OCI-LY7 (cell line): ENCODE results near the gene ITPA. TPM values are rescaled to one million over a fixed set of nuclear protein-coding genes. Genes with fewer than 3 reads are reported as not detected.

Source experiments
- BruUV-seq: library from RNA; stranded (reverse); fragments of 400-500 nt; replicated peaks from 2 replicates; lab custom pipeline; 2021; lab: Mats Ljungman, UMichigan
- CTCF ChIA-PET: fragments of 300-600 bp; sonication (Branson Sonifier 250); formaldehyde crosslinking; loops from one replicate; lab custom pipeline; 2022; ENCODE audit warnings: antibody characterized with exemption; ENCODE audit not compliant: unreplicated experiment; lab: Charles Lee
- POLR2A ChIA-PET: fragments of 300-600 bp; sonication (Branson Sonifier 250); formaldehyde crosslinking; loops from one replicate; lab custom pipeline; 2022; ENCODE audit warnings: antibody characterized with exemption; lab: Charles Lee
- DNase-seq: peaks from one replicate; pipeline ENCODE4 v3.0.0-alpha.2; 2015; ENCODE audit warnings: low spot score
- H2AFZ ChIP-seq: fragments of 200-600 bp; sonication (generic), shearing (Covaris generic); 2 replicates; pipeline ENCODE4 v1.6.1; 2014; ENCODE audit warnings: mild to moderate bottlenecking, antibody characterized with exemption, low read length, moderate library complexity
- H3K27ac ChIP-seq: fragments of 200-600 bp; sonication (generic); 2 replicates; pipeline ENCODE4 v1.5.1; 2014; ENCODE audit warnings: mixed run types, low read depth, mild to moderate bottlenecking, moderate library complexity, low read length, inconsistent platforms; ENCODE audit not compliant: poor library complexity, severe bottlenecking
- H3K36me3 ChIP-seq: fragments of 200-600 bp; sonication (generic); 2 replicates; pipeline ENCODE4 v1.6.1; 2014; ENCODE audit warnings: mild to moderate bottlenecking, antibody characterized with exemption, low read length, moderate library complexity, mixed read lengths; ENCODE audit not compliant: insufficient read depth
- H3K4me1 ChIP-seq: fragments of 200-600 bp; sonication (generic); 2 replicates; pipeline ENCODE4 v1.5.1; 2014; ENCODE audit warnings: mild to moderate bottlenecking, low read length; ENCODE audit not compliant: insufficient read depth, poor library complexity, severe bottlenecking
- H3K4me2 ChIP-seq: fragments of 200-600 bp; sonication (generic); 2 replicates; pipeline ENCODE4 v1.6.1; 2014; ENCODE audit warnings: mild to moderate bottlenecking, low read length
- H3K4me3 ChIP-seq: fragments of 200-600 bp; sonication (generic); 2 replicates; pipeline ENCODE4 v1.5.1; 2014; ENCODE audit warnings: mild to moderate bottlenecking, low read depth, low read length; ENCODE audit not compliant: poor library complexity, severe bottlenecking
- H3K79me2 ChIP-seq: fragments of 200-600 bp; sonication (generic); 2 replicates; pipeline ENCODE4 v1.6.1; 2016; ENCODE audit warnings: low read depth, mild to moderate bottlenecking, low read length, moderate library complexity, mixed read lengths; ENCODE audit not compliant: insufficient read depth
- H3K9me2 ChIP-seq: fragments of 200-600 bp; sonication (generic); 2 replicates; pipeline ENCODE4 v1.6.1; 2016; ENCODE audit warnings: mild to moderate bottlenecking, low read length, mixed read lengths; ENCODE audit not compliant: insufficient read depth
- H3K9me3 ChIP-seq: fragments of 200-600 bp; sonication (generic); 2 replicates; pipeline ENCODE4 v1.6.1; 2014; ENCODE audit warnings: mild to moderate bottlenecking, mixed run types, low read length, mixed read lengths
- H4K20me1 ChIP-seq: fragments of 200-600 bp; sonication (generic); 2 replicates; pipeline ENCODE4 v1.6.1; 2014; ENCODE audit warnings: mild to moderate bottlenecking, antibody characterized with exemption, low read length, moderate library complexity, mixed read lengths; ENCODE audit not compliant: insufficient read depth
- CTCF ChIP-seq: fragments of 200-600 bp; sonication (generic); conservative IDR thresholded peaks from 2 replicates; pipeline ENCODE4 v1.5.1; 2014; ENCODE audit warnings: mild to moderate bottlenecking, antibody characterized with exemption, low read length, moderate library complexity, mixed read lengths
- EZH2phosphoT487 ChIP-seq: fragments of 200-600 bp; sonication (generic); IDR thresholded peaks from 2 replicates; pipeline ENCODE4 v1.6.1; 2018; ENCODE audit warnings: low read depth, borderline replicate concordance, mild to moderate bottlenecking, mixed run types, antibody characterized with exemption, low read length, moderate library complexity, mixed read lengths
- intact Hi-C: fragments of 100-400 bp; cut with micrococcal nuclease; formaldehyde crosslinking; loops from one replicate; pipeline ENCODE4 v1.10.0; 2022; ENCODE audit not compliant: unreplicated experiment
- total RNA-seq, 2 experiments: library from RNA; depleted of rRNA in 1 of 2; stranded (reverse); fragments of >200 nt in 1 of 2; shearing (Covaris generic) in 1 of 2; gene quantifications; 2 replicates each; pipeline ENCODE4 v1.2.3, GENCODE V29; 2014 to 2022

The ITPA gene
- total RNA-seq, 2 experiments from 2014 or later = 58.0 to 62.4 TPM

GRCh38 chr20:3250091-3250504 lies 40.8 kb downstream of the ITPA start:
- no peaks in the 10 kb centered on the region for H3K36me3 ChIP-seq
- no peak for DNase-seq
- H3K79me2 ChIP-seq = no peaks in the 10 kb centered on the region
- no TSS peak for BruUV-seq
- TF ChIP-seq CTCF = 0 out of 2 replicates have a peak, but pooled peaks have one; percentile 25
- no peak for TF ChIP-seq EZH2phosphoT487
- ChIA-PET POLR2A (interaction anchor here (0.6 to 1.5 kb wide), 2 partner anchors 9 to 42 kb away, joined by 3 to 4 read pairs; no protein-coding TSS in a partner anchor), CTCF (no interaction called here)
- no peaks in the 10 kb centered on the region for H3K4me1 ChIP-seq
- no peak overlapping the region for H3K4me3 ChIP-seq
- intact Hi-C loops = no loop called here
- H4K20me1 ChIP-seq = no peaks in the 10 kb centered on the region
- H2AFZ ChIP-seq = no peak overlapping the region
- no peaks in the 10 kb centered on the region for H3K9me2 ChIP-seq
- no peak overlapping the region for H3K4me2 ChIP-seq
- H3K9me3 ChIP-seq = no peaks in the 10 kb centered on the region
- H3K27ac ChIP-seq = no peak overlapping the region

GRCh38 chr20:3251806-3252205 lies 42.5 kb downstream of the ITPA start:
- no peak overlapping the region for H2AFZ ChIP-seq
- no peaks in the 10 kb centered on the region for H3K4me1 ChIP-seq
- H3K4me3 ChIP-seq = no peak overlapping the region
- CTCF ChIA-PET = no interaction called here
- BruUV-seq = no TSS peak
- no peaks in the 10 kb centered on the region for H3K9me2 ChIP-seq
- no peaks in the 10 kb centered on the region for H3K79me2 ChIP-seq
- no peak for DNase-seq
- intact Hi-C loops = no loop called here
- H3K27ac ChIP-seq = no peak overlapping the region
- POLR2A ChIA-PET = no interaction called here
- no peaks in the 10 kb centered on the region for H4K20me1 ChIP-seq
- TF ChIP-seq EZH2phosphoT487 (no peak), CTCF (no peak)
- no peak overlapping the region for H3K4me2 ChIP-seq
- no peaks in the 10 kb centered on the region for H3K9me3 ChIP-seq
- H3K36me3 ChIP-seq = no peaks in the 10 kb centered on the region

GRCh38 chr20:3255728-3256127 lies 46.4 kb downstream of the ITPA start:
- CTCF ChIA-PET = no interaction called here
- no TSS peak for BruUV-seq
- no peak for TF ChIP-seq CTCF
- TF ChIP-seq EZH2phosphoT487 = no peak
- H3K36me3 ChIP-seq = no peaks in the 10 kb centered on the region
- no peaks in the 10 kb centered on the region for H4K20me1 ChIP-seq
- H3K9me2 ChIP-seq = no peaks in the 10 kb centered on the region
- H3K4me3 ChIP-seq = no peak overlapping the region
- H2AFZ ChIP-seq = no peak overlapping the region
- intact Hi-C loops = no loop called here
- no peaks in the 10 kb centered on the region for H3K9me3 ChIP-seq
- DNase-seq = no peak
- no peaks in the 10 kb centered on the region for H3K79me2 ChIP-seq
- H3K4me2 ChIP-seq = no peak overlapping the region
- no peak overlapping the region for H3K27ac ChIP-seq
- H3K4me1 ChIP-seq = no peaks in the 10 kb centered on the region
- POLR2A ChIA-PET = no interaction called here
